DND-41 (cell line): Measurements from ENCODE around the gene RNASE8.

Experiments
- ATAC-seq: fragments of 200-7000 bp; cut with Tn5 transposase; 3 replicates; pipeline ENCODE4 v1.9.1; 2021; ENCODE audit warnings: low read depth; ENCODE audit not compliant: insufficient read depth
- DNase-seq: peaks from one replicate; pipeline ENCODE4 v3.0.0-alpha.2; 2020
- H2AFZ ChIP-seq: 2 replicates; pipeline ENCODE4 v1.6.0; 2012; ENCODE audit warnings: low read depth, low read length
- H3K27ac ChIP-seq: 2 replicates; pipeline ENCODE4 v1.5.1; 2012; ENCODE audit warnings: low read length, inconsistent platforms
- H3K27me3 ChIP-seq: fragments of 200-600 bp; sonication (generic); 2 replicates; pipeline ENCODE4 v1.6.0; 2012; ENCODE audit warnings: low read length, mild to moderate bottlenecking, inconsistent platforms; ENCODE audit not compliant: insufficient read depth, poor library complexity
- H3K36me3 ChIP-seq: 2 replicates; pipeline ENCODE4 v1.5.1; 2012; ENCODE audit warnings: low read length, inconsistent platforms; ENCODE audit not compliant: insufficient read depth
- H3K4me1 ChIP-seq: 2 replicates; pipeline ENCODE4 v1.5.1; 2012; ENCODE audit warnings: mild to moderate bottlenecking, low read length; ENCODE audit not compliant: insufficient read depth
- H3K4me2 ChIP-seq: 2 replicates; pipeline ENCODE4 v1.6.0; 2012; ENCODE audit warnings: mild to moderate bottlenecking, moderate library complexity, low read length, inconsistent platforms; ENCODE audit not compliant: insufficient read depth
- H3K4me3 ChIP-seq, 2 experiments: fragments of 200-600 bp in 1 of 2; shearing (Covaris generic) in 1 of 2; 2 replicates each; pipeline ENCODE4 v1.5.1; 2012 to 2016; ENCODE audit warnings: inconsistent platforms in 2 of 2, low read length in 2 of 2, mild to moderate bottlenecking in 2 of 2, low read depth in 1 of 2, moderate library complexity in 1 of 2
- H3K79me2 ChIP-seq: 2 replicates; pipeline ENCODE4 v1.6.0; 2012; ENCODE audit warnings: low read length, inconsistent platforms; ENCODE audit not compliant: insufficient read depth
- H3K9ac ChIP-seq: 2 replicates; pipeline ENCODE4 v1.6.0; 2012; ENCODE audit warnings: low read depth, mild to moderate bottlenecking, inconsistent platforms, low read length, moderate library complexity
- H3K9me3 ChIP-seq: 2 replicates; pipeline ENCODE4 v1.5.1; 2012; ENCODE audit warnings: low read length, moderate library complexity, mild to moderate bottlenecking, inconsistent platforms; ENCODE audit not compliant: insufficient read depth, severe bottlenecking
- H4K20me1 ChIP-seq: 2 replicates; pipeline ENCODE4 v1.6.0; 2012; ENCODE audit warnings: low read length; ENCODE audit not compliant: insufficient read depth
- EZH2 ChIP-seq: IDR thresholded peaks from 3 replicates; pipeline ENCODE4 v1.6.1; 2012; ENCODE audit warnings: borderline replicate concordance, low read depth, mild to moderate bottlenecking, moderate library complexity, low read length, inconsistent platforms; ENCODE audit not compliant: severe bottlenecking
- TF ChIP-seq, protein P1 (sequence below): IDR thresholded peaks from 2 replicates; pipeline ENCODE4 v1.5.1; 2012; ENCODE audit warnings: borderline replicate concordance, low read length, moderate library complexity, mild to moderate bottlenecking; ENCODE audit not compliant: poor library complexity, severe bottlenecking; ENCODE audit errors: extremely low read depth

RNASE8 gene

DNA sequence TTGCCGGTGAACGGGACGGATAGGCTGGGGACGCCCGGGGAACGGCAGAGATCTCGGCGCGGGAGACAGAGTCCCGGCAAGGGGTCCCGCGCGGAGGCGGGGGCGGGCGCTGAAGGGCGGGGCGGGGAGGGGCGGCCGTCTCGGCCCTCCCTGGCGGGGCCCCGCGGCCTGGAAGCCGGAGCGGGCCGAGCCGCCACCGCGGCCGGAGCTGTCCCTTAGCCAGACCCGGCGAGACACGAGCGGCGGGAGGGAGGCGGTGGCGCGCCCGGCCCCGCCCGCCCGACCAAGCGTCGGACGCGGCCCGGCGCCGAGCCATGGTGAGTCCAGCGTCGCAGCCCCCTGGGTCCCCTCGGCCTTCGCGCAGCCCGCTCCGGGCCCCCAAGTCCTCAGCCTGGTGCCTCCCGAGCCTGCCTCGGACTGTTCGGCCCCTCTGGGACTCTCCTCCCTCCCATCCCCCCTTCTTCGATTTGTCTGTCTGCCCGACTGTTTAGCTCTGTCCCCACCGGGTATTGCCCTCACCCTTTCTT, 12.5 kb downstream of the RNASE8 start, which contains the start of gene ARHGEF40:
ARHGEF40 (plus strand) TSS at position 222 of the 527 bp plus-strand sequence; CDS start at position 315, 93 bp downstream.
- H3K4me2 ChIP-seq: peak within 1 kb of the TSS; percentile 89
- ATAC-seq (no peak), DNase-seq (no peak)
- no peaks in the 10 kb centered on the region for H3K9me3 ChIP-seq
- peaks cover 24% of the 10 kb centered on the region; the same call in 1 of the 2 replicates for H4K20me1 ChIP-seq
- no peak within 1 kb of the TSS for H3K27ac ChIP-seq
- H2AFZ ChIP-seq: peak within 1 kb of the TSS; percentile 45
- peak within 1 kb of the TSS; percentile 47 for H3K9ac ChIP-seq
- H3K79me2 ChIP-seq: no peaks in the 10 kb centered on the region
- no peaks in the 10 kb centered on the region for H3K36me3 ChIP-seq
- peaks cover 59% of the 10 kb centered on the region for H3K27me3 ChIP-seq
- peaks cover 23% of the 10 kb centered on the region for H3K4me1 ChIP-seq
- TF ChIP-seq, protein P1, sequence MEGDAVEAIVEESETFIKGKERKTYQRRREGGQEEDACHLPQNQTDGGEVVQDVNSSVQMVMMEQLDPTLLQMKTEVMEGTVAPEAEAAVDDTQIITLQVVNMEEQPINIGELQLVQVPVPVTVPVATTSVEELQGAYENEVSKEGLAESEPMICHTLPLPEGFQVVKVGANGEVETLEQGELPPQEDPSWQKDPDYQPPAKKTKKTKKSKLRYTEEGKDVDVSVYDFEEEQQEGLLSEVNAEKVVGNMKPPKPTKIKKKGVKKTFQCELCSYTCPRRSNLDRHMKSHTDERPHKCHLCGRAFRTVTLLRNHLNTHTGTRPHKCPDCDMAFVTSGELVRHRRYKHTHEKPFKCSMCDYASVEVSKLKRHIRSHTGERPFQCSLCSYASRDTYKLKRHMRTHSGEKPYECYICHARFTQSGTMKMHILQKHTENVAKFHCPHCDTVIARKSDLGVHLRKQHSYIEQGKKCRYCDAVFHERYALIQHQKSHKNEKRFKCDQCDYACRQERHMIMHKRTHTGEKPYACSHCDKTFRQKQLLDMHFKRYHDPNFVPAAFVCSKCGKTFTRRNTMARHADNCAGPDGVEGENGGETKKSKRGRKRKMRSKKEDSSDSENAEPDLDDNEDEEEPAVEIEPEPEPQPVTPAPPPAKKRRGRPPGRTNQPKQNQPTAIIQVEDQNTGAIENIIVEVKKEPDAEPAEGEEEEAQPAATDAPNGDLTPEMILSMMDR: no peak
- no peak for TF ChIP-seq EZH2
- peak within 1 kb of the TSS; percentile 17 to 58; a peak in 3 of 4 replicates for H3K4me3 ChIP-seq

DNA sequence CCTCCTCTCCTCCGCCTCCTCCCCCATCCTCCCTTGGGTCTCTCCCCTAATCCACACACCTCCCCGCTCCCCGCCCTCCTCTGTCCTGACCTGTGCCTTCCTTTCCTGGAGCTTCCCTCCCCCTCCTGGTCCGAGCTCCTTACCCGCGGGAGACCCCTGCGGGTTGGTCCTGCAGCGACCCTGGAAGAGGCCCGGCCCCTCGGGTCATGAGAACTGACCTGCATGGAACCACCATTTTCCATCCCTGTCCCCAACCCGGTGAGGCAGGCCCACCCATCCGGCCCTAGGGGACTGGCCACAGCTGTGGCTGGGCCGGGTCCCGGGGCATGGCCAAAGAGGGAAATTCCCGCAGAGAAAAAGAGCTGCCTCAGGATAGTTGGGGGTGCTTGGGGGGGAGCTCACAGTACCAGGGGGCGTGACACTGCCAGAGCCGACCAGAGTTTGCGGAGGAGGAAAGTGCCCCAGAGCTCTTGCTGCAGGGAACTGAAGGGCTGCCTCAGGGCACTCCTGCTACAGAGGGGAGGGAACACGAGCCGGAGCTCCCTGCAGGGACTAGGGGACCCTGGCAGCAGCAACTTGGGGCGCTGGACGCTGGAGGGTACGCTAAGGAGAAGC, 13.1 kb downstream of the RNASE8 start:
- ATAC-seq: peak; percentile 34

DNA sequence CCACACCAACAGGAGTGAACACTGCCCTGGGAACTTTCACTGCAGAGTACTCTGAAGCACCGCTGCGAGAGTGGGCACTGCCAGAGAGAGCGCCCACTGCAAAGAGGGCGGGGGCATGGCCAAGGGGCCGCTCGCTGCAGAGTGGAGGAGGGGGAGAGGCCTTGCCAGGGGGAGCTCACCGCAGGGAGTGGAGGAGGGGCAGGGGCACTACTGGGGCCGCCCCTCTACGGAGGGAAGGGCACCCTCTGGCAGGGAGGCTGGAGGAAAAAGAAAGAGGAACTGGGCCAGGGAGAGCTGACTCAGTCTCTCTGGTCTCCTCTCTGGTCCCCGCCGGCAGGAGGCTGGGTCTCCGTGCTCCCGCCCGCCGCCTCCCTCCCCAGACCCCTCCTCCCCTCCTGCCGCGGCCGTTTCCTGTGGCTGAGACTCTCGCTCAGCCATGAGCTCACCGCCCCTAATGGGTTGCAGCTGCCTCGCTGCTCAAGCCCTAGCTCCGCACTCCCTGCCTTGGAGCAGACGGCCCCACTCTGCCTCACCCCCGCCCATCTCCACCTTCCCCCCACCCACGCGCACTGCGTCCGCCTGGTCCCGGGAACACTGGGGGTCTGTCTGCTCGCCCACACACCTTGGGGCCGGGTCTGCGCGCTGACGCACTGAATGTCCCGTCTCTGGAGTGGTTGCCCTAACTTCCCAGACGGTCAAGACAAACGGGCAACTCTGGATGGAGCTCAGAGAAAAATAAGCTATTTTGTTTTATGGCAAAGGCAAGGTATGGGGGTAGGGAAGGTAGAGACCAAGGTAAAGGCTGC, 13.8 kb downstream of the RNASE8 start:
- H3K27ac ChIP-seq: no peak overlapping the region
- H4K20me1 ChIP-seq: peaks cover 24% of the 10 kb centered on the region; the same call in 1 of the 2 replicates
- peak overlapping the region; percentile 17 to 58; a peak in 3 of 4 replicates for H3K4me3 ChIP-seq
- no peaks in the 10 kb centered on the region for H3K36me3 ChIP-seq
- peaks cover 23% of the 10 kb centered on the region for H3K4me1 ChIP-seq
- no peaks in the 10 kb centered on the region for H3K9me3 ChIP-seq
- no peaks in the 10 kb centered on the region for H3K79me2 ChIP-seq
- peak; percentile 79 for DNase-seq
- peak; percentile 85 for ATAC-seq
- peaks cover 59% of the 10 kb centered on the region for H3K27me3 ChIP-seq
- H2AFZ ChIP-seq: peak overlapping the region; percentile 45
- H3K9ac ChIP-seq: peak overlapping the region; percentile 47
- H3K4me2 ChIP-seq: peak overlapping the region; percentile 89
- TF ChIP-seq EZH2: peak; percentile 51
- TF ChIP-seq, protein P1: no peak

More for the DNA sequence above, 13.1 kb downstream of the RNASE8 start:
- Histone ChIP-seq H2AFZ (peak overlapping the region; percentile 45), H3K9ac (peak overlapping the region; percentile 47), H4K20me1 (peaks cover 24% of the 10 kb centered on the region; the same call in 1 of the 2 replicates), H3K79me2 (no peaks in the 10 kb centered on the region), H3K27ac (no peak overlapping the region), H3K4me1 (peaks cover 23% of the 10 kb centered on the region), H3K27me3 (peaks cover 59% of the 10 kb centered on the region), H3K4me2 (peak overlapping the region; percentile 89), H3K9me3 (no peaks in the 10 kb centered on the region), H3K4me3 (peak overlapping the region; percentile 17 to 58; a peak in 3 of 4 replicates), H3K36me3 (no peaks in the 10 kb centered on the region)
- DNase-seq: no peak
- TF ChIP-seq EZH2: peak; percentile 95
- TF ChIP-seq, protein P1: no peak
